ENCODE measurements around the gene ATXN7L3B.

The ATXN7L3B gene, protein sequence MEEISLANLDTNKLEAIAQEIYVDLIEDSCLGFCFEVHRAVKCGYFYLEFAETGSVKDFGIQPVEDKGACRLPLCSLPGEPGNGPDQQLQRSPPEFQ

DNA sequence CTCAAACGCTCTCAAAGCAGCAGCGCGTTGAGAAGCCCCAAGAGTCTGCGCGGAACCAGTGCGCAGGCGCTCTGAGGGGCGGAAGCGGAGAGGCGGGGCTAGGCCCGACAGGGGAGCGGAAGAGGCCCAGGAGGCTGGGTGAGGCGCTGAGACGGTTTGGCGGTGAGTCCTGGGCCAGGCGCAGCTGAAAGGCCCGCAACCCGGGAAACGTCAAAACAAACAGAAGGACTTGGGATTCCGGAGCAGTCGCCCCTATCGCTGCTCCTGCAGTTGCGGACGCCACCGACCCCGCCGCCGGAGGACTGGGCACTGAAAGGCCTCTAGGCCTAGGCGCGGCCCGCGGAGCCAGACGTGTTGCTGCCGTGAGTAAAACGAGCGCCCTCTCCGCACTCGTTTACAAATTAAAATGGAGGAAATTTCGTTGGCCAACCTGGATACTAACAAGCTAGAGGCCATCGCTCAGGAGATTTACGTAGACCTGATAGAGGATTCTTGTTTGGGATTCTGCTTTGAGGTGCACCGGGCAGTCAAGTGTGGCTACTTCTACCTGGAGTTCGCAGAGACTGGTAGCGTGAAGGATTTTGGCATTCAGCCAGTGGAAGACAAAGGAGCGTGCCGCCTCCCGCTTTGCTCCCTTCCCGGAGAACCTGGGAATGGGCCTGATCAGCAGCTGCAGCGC lies at the start of gene ATXN7L3B:
TSS of gene ATXN7L3B (plus strand) at position 129 of the 679 bp plus-strand sequence. CDS start at position 407, 278 bp downstream.
- peak; percentile 93 for DNase-seq

DNA sequence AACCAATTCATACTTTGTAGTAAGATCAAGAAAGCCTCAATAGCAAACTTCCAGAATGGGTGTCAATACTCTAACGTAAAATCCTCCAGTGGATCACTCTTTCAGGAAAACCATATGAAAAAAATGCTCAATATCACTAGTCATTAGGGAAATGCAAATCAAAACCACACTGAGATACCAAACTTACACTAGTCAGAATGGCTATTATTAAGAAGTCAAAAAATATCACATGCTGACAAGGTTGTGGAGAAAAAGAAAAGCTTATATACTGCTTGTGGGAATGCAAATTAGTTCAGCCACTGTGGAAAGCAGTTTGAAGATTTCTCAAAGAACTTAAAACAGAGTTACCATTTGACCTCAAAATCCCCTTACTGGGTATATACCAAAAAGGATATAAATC lies 49.5 kb upstream of the ATXN7L3B start:
- no peak for DNase-seq

DNA sequence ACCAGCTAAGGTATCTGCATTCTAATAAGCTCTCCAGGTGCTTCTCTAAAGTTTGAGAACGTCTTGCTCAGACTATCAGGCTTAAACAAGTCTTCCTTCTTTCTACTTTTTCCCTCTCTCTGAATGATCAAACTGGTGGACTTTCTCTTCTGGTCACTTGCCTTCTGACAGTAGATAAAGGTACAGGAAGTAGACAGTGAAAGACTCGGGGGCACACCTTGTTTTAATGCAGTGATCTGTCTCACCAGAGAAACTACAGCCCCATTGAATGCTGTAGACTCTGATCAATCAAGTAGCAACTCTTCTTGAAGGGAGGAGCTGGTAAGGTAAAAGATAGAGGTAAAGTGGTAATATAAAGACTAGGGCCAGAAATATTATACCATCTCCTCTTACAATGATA lies 48.1 kb upstream of the ATXN7L3B start:
- DNase-seq, result no peak

DNA sequence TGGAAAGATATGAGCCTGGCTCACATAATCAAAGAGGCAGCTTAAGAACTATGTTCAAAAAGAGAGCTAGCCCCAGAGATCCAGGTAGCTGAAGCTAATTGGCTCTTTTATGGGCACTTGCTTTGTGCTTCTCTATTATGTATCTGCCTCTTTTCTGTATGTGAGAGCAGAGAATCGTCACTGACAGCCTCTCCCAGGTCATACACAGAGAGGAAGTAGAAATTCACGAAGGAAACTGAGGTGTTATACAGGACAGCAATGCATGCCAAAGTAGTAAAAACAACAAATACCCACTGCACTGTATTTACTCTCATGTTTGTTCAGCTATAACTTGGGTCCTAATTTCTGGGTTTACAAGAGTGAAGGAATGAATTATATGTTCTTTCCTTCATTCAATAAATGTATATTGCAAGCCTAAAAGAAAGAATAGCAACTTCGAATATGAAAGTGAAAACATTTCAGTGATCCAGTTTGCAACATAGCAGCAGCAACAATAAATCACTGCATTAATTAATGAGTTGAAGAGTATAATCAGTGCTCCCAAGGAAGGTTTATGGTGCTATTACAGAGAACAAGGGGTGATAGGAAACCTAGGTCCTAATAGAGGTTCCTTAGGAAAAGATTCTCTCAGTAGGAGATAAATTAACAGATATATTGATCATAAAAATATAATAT lies 47.1 kb upstream of the ATXN7L3B start:
- DNase-seq, result no peak

DNA sequence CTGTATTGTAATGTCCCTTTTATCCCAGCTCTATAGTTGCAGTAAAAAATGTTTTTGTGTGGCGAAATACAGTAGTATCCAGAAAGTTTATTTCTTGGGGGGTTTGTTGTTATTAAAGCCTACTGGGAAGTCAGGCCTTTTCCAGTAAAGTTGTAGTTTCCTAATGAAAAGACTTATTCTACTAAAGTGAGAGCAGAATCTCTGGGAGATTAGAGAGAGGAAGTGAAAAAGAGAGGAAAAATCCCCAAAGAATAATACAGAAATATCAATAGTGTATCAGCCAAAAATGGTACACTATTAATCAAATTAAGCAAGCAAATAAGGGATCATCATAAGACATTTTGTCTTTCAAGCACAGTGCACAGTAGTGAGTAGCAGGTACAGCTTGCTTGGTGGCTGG lies 46.3 kb upstream of the ATXN7L3B start:
- DNase-seq, result no peak

DNA sequence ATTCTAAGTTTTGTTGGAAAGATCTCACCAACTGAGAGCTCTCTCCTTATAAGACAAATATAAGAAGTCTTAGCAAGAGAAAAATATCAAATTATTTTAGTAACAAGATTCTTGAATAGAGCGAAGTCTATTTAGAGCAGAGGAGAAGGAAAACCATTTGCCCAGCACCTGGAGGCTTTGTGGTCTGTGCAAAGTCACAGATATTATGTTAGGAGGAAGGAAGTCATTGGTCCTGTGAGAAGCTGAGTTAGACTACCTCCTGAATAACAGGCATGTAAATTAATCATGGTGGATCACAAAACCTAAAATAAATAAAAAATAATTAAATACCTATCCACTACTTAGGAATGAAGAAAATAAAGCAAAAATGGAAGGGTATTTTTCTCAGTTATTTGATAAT lies 38.4 kb upstream of the ATXN7L3B start:
- DNase-seq, result no peak

DNA sequence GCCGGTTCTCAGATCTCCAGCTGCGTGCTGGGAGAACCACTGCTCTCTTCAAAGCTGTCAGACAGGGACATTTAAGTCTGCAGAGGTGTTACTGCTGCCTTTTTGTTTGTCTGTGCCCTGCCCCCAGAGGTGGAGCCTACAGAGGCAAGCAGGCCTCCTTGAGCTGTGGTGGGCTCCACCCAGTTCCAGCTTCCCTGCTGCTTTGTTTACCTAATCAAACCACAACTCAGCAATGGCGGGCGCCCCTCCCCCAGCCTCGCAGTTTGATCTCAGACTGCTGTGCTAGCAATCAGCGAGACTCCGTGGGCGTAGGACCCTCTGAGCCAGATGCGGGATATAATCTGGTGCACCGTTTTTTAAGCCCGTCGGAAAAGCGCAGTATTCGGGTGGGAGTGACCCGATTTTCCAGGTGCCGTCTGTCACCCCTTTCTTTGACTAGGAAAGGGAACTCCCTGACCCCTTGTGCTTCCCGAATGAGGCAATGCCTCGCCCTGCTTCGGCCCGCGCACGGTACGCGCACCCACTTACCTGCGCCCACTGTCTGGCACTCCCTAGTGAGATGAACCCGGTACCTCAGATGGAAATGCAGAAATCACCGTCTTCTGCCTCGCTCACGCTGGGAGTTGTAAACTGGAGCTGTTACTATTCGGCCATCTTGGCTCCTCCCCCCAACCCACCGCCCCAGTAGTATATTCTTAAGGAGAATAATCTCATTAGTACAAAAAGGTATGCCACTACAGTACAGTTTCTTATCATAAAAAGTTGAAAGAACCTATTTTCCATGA lies 28.6 kb upstream of the ATXN7L3B start:
- peak; percentile 37 for DNase-seq

DNA sequence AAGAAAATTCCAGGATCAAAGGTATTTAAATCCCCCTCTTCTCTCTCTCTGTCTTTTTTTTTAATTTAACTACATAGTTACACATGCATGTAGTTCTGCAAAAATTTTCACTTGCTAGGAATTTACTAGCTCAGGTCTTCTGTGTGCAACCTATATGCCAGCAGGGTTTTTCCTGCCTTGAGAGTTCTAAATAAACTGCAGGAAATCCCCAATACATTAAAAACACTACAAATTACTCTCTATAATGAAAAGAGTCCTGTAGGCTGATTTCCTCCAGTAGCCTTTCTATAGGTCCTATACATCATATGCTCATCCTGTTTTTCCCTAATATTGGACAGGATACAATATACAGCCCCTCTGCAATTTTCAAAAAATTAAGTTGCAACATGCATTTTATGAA lies 27.7 kb upstream of the ATXN7L3B start:
- no peak for DNase-seq

DNA sequence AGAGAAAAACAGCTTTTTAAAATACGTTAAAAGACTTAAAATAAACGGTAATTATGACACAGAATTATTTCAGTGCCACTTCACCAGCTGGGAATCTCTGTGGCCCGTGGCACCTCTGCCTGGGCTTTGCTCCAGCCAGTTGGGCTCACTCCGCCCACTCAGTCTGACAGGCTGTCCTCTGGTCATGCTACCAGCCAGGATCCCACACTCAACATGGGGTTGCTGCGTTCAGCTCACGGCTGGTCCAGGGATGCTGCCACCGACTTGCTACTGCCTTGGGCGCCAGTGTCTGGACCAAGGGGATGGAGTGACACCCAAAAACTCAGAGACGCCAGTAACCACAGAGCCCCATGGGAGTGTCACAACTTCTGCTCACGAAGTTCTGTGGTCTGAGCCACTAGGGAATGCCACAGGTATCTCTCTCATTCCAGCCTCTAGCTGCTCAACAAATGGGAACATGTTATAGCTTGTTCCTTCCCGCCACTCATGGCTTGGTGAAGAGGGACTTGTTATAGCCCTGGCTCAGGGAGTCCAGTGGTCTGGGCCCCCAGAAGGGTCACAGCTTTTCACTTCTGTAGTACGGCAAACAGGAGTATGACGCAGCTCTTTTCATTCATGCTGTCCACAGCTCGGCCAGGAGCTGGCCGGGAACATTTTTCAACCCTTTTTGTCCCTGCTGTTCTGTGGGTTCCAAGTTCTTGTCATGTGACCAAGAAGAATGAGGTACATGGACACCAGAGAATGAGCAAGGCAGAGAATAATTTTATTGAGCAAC lies 23.4 kb upstream of the ATXN7L3B start:
- no peak for DNase-seq

DNA sequence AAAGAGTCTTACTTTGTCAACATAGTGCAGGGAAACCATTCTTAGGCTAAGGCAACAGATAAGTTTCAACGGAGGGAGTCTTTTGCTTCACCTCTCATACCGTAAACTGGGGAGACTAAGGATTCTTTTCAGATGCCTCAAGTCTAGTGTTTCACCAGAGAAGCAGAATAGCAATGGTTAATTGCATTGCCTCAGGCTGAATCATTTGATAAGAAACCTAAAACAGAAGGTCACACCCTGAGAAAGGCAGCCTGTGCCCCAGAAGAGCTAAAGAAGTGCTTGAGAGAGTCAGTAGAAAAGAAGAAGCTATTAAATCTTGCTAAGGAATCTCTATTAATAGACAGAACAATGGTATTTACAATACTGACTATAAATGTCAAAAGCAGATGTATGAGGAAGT lies 21.8 kb upstream of the ATXN7L3B start:
- DNase-seq, result no peak

DNA sequence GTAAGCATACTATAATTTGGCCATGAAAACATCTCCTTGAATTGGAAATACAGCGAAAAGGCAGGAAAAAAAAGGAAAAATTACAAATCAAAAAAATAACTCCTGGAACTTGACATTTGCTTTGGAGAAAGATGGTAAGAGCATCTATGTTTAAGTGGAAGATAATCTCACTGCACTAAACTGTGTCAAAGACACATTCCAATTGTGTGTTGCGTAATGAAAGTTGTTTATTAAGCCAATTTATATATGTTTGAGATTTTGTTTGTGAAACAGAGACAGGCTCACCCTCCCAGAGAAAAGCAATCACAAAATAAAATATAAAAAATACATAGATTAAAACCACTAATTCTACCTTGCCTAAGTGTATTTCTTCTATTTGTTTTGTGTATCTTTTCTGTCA lies 11.1 kb upstream of the ATXN7L3B start:
- no peak for DNase-seq

DNA sequence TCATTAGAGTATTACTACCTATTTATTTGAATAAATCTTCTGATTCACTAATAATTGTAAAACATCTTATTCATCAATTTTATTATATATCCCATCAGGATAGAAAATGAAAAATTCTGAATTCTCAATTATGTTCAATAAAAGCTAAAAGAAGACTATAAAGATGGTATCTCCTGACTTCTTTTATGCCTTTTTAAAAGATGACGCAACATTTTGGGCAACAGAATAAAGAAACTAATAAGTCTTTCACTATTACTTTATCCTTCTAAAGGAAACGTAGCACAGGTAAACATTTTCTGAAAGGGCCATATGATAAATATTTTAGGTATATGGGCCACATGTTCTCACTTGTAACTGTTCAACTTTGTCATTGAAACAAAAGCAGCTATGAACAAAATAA lies 10.1 kb upstream of the ATXN7L3B start:
- DNase-seq, result no peak

DNA sequence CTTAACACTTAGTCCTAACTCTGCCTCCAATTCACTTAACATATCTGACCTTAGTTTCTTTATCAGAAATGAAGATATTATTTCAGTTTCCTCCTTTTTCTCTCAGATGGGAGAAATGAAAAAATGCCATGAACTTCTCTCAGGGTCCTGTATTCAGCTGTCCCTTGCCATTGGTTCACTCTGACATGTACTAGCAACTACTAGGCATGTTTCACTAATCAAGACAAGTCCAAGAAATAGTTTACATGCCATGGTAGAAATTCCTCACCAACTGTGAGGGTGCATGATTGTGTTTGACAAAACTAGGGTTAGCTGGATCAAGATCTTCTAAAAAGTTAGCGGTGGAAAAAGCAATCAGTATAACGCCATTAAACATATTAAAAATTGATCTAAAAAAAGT lies 7.0 kb upstream of the ATXN7L3B start:
- no peak for DNase-seq

DNA sequence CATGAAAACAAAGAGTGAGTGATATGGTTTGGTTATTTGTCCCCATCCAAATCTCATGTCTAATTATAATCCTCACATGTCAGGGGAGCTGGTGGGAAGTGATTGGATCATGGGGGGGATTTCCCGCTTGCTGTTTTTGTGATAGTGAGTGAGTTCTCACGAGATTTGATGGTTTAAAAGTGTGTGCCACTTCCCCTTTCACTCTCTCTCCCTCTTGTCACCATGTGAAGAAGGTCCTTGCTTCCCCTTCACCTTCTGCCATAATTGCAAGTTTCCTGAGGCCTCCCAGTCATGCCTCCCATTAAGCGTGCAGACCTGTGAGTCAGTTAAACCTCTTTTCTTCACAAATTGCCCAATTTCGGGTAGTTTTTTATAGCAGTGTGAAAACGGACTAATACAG lies 2.1 kb upstream of the ATXN7L3B start:
- no peak for DNase-seq

DNA sequence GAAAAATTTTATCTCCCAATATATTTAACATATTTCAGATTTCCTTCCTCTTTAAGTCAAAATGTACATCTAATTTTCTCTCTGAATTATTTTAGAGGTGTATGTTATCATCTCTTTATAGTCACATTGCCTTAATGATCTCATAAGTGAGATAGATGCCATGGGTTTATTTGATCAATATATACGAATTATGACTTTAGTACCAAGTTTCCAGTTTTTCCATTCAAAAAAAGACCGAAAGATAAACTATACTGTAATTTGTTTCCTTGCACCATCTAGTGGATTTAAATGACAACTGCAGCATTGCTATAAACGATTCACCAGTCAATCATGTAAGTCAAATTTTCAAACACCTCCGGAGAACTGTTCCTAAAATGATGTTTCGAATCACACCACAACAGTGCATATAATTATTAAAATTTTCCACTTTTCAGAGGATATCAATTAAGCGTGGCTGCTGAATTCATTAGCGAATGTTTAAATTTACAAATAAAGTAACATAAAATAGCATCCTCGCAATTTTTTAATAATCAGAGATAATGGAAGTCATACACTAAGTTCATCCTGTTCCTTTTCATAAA lies 419 bp upstream of the ATXN7L3B start:
- peak; percentile 85 for DNase-seq

DNA sequence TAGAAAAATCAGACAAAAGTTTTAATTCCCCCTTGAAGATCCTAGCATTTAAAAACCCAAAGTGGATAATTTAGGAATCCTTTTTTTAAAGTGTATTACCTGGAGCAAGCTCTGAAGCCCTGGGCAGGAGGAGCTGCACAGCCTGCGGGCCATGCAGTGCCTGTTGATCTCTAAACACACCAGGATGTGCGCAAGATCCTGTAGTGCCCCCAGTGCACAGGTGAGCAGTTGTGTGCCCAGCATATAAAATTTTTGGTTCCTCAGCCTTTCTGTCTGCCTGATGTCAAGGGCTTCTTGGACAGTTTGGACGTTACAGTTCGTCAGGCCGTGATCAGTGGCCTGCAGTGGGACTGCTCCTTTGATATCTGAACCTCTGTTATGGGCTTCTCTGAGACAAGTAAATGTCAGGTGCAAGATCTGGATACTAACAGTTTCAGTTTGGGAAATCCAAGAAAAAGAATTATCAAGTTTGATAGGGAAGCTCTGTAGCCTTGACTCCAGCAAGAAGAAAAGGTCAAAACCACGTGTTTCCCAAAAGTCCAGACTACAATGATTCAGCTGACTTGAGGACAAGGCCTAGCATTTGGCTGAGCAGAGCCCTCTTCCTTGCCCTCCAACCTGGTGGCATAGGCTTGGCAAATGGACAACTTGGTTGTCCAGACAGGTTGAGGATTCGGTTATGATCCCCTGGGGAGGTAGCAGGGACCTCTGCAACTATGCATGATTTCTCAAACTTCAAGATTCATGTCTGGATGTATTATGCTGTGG lies 1.0 kb downstream of the ATXN7L3B start:
- no peak for DNase-seq

DNA sequence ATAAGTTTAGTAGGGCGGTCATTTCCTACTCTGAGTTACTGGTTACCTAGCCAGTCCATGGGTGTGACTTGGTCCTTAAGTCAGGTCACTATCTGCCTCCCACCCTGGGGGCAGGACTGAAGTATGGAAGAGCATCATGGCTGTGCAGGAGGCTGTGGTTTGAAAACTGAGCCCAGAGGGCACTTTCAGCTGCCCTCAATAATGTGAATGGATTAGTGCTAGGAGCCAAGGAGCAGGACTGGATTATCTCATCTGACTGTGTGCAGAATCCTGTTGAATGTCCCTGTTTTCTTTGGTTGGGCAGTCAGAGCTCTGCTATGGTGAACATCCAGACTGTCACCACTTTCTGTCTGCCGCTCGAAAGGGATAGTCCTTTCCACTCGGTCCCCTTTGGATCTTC lies 1.6 kb downstream of the ATXN7L3B start:
- no peak for DNase-seq

DNA sequence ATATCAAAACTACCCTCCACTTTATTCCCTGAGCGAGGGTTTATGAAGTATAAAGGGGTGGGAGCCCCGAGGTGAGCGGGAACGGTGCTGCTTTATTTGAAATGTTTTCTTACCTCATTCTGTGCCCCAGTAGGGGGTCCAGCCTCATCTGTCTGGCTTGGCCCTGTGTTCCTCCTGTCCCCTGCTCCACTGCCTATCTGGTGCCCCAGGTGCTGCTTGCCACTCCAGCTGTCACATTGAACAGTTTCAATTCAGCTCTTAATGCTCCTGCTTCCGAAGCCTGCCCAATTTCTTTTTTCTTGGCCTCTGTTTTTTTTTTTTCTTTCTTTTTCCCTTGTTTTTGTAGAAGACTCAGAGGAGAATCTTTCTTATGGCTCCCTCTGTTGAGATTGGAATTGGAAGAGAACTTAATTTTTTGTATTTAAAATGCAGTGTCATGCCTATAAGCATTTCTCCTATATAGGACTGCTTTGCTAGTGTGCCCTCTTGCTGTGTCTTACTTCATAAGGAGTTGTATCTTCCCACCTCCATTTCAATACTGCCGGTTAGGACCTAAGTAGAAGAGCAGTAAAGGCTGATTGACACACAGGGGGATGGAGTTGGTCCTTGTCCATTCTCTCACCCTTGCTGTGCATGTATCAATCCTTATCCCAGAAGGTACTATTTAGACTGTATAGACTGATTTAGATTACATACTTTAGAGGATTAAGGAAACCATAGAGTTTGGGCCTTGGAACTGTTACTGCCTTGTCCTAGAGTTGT lies 2.3 kb downstream of the ATXN7L3B start:
- DNase-seq, result peak; percentile 36

DNA sequence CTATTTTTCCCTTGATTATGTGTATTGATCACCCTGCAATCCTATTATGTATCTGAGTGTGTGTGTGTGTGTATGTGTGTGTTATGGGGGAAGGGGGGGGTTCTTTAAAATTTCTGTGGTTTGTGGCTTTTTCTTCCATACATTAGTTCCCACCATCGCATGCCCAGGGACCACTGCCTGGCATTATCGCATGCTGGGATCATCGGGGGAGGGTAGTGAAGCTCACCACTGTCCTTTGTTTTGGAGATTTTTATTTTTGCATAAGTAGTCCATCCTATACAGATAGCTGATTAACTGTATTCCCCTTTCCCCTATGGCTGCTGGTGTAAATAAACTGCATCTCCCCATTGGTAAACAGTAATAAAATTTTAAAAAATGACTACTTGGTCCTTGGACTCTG lies 3.4 kb downstream of the ATXN7L3B start:
- DNase-seq, result no peak

DNA sequence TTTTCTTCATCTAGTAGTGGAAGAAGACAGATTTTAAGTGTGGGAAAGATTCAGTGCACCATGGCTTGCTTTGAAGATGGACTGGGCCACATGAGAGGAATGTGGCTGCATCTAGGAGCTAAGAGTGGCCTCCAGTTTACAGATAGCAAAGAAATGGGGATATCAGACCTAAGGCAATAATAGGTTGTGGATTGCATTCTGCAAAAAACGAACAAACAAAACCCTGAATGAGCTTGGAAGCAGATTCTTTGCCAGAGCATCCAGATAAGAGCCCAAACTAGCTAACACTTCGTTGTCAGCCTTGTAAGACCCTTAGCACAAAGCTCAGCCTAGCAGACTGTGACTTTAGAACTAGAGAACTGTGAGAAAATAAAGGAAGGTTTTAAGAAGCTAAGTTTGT lies 9.6 kb downstream of the ATXN7L3B start:
- no peak for DNase-seq

DNA sequence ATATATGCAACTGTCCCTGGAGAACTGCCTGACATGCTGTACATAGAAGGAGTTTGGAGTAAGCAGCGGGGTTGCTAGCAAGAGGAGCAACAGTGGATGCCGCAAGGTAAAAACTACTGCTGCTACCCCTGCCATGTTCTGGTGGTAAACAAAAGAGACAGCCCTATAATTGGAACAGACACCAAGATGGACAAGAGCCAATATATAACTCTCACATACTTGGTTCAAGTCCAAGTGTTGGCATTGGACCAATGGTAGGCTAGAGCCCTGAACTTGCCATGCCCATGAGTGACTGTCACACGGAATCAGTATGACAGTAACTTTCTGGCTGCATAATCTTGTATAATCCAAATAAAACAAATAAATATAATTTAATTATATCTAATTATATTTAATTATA lies 13.7 kb downstream of the ATXN7L3B start:
- DNase-seq, result no peak

Measured in NCI-H2171 treated with DMSO at 0.1 percent for 48 hours (cell line).